OCI-LY7 (cell line): ENCODE results near the gene C2CD4D. TPM values are rescaled to one million over a fixed set of nuclear protein-coding genes. Genes with fewer than 3 reads are reported as not detected.

Source experiments
- BruUV-seq: library from RNA; stranded (reverse); fragments of 400-500 nt; replicated peaks from 2 replicates; lab custom pipeline; 2021; lab: Mats Ljungman, UMichigan
- CTCF ChIA-PET: fragments of 300-600 bp; sonication (Branson Sonifier 250); formaldehyde crosslinking; loops from one replicate; lab custom pipeline; 2022; ENCODE audit warnings: antibody characterized with exemption; ENCODE audit not compliant: unreplicated experiment; lab: Charles Lee
- POLR2A ChIA-PET: fragments of 300-600 bp; sonication (Branson Sonifier 250); formaldehyde crosslinking; loops from one replicate; lab custom pipeline; 2022; ENCODE audit warnings: antibody characterized with exemption; lab: Charles Lee
- DNase-seq: peaks from one replicate; pipeline ENCODE4 v3.0.0-alpha.2; 2015; ENCODE audit warnings: low spot score
- H2AFZ ChIP-seq: fragments of 200-600 bp; sonication (generic), shearing (Covaris generic); 2 replicates; pipeline ENCODE4 v1.6.1; 2014; ENCODE audit warnings: mild to moderate bottlenecking, antibody characterized with exemption, low read length, moderate library complexity
- H3K27ac ChIP-seq: fragments of 200-600 bp; sonication (generic); 2 replicates; pipeline ENCODE4 v1.5.1; 2014; ENCODE audit warnings: mixed run types, low read depth, mild to moderate bottlenecking, moderate library complexity, low read length, inconsistent platforms; ENCODE audit not compliant: poor library complexity, severe bottlenecking
- H3K36me3 ChIP-seq: fragments of 200-600 bp; sonication (generic); 2 replicates; pipeline ENCODE4 v1.6.1; 2014; ENCODE audit warnings: mild to moderate bottlenecking, antibody characterized with exemption, low read length, moderate library complexity, mixed read lengths; ENCODE audit not compliant: insufficient read depth
- H3K4me1 ChIP-seq: fragments of 200-600 bp; sonication (generic); 2 replicates; pipeline ENCODE4 v1.5.1; 2014; ENCODE audit warnings: mild to moderate bottlenecking, low read length; ENCODE audit not compliant: insufficient read depth, poor library complexity, severe bottlenecking
- H3K4me2 ChIP-seq: fragments of 200-600 bp; sonication (generic); 2 replicates; pipeline ENCODE4 v1.6.1; 2014; ENCODE audit warnings: mild to moderate bottlenecking, low read length
- H3K4me3 ChIP-seq: fragments of 200-600 bp; sonication (generic); 2 replicates; pipeline ENCODE4 v1.5.1; 2014; ENCODE audit warnings: mild to moderate bottlenecking, low read depth, low read length; ENCODE audit not compliant: poor library complexity, severe bottlenecking
- H3K79me2 ChIP-seq: fragments of 200-600 bp; sonication (generic); 2 replicates; pipeline ENCODE4 v1.6.1; 2016; ENCODE audit warnings: low read depth, mild to moderate bottlenecking, low read length, moderate library complexity, mixed read lengths; ENCODE audit not compliant: insufficient read depth
- H3K9me2 ChIP-seq: fragments of 200-600 bp; sonication (generic); 2 replicates; pipeline ENCODE4 v1.6.1; 2016; ENCODE audit warnings: mild to moderate bottlenecking, low read length, mixed read lengths; ENCODE audit not compliant: insufficient read depth
- H3K9me3 ChIP-seq: fragments of 200-600 bp; sonication (generic); 2 replicates; pipeline ENCODE4 v1.6.1; 2014; ENCODE audit warnings: mild to moderate bottlenecking, mixed run types, low read length, mixed read lengths
- H4K20me1 ChIP-seq: fragments of 200-600 bp; sonication (generic); 2 replicates; pipeline ENCODE4 v1.6.1; 2014; ENCODE audit warnings: mild to moderate bottlenecking, antibody characterized with exemption, low read length, moderate library complexity, mixed read lengths; ENCODE audit not compliant: insufficient read depth
- EZH2phosphoT487 ChIP-seq: fragments of 200-600 bp; sonication (generic); IDR thresholded peaks from 2 replicates; pipeline ENCODE4 v1.6.1; 2018; ENCODE audit warnings: low read depth, borderline replicate concordance, mild to moderate bottlenecking, mixed run types, antibody characterized with exemption, low read length, moderate library complexity, mixed read lengths
- intact Hi-C: fragments of 100-400 bp; cut with micrococcal nuclease; formaldehyde crosslinking; loops from one replicate; pipeline ENCODE4 v1.10.0; 2022; ENCODE audit not compliant: unreplicated experiment
- total RNA-seq, 2 experiments: library from RNA; depleted of rRNA in 1 of 2; stranded (reverse); fragments of >200 nt in 1 of 2; shearing (Covaris generic) in 1 of 2; gene quantifications; 2 replicates each; pipeline ENCODE4 v1.2.3, GENCODE V29; 2014 to 2022
- TF ChIP-seq, protein P1 (sequence below): fragments of 200-600 bp; sonication (generic); conservative IDR thresholded peaks from 2 replicates; pipeline ENCODE4 v1.5.1; 2014; ENCODE audit warnings: mild to moderate bottlenecking, antibody characterized with exemption, low read length, moderate library complexity, mixed read lengths

The C2CD4D gene
- total RNA-seq, 2 experiments from 2014 or later = not detected

DNA sequence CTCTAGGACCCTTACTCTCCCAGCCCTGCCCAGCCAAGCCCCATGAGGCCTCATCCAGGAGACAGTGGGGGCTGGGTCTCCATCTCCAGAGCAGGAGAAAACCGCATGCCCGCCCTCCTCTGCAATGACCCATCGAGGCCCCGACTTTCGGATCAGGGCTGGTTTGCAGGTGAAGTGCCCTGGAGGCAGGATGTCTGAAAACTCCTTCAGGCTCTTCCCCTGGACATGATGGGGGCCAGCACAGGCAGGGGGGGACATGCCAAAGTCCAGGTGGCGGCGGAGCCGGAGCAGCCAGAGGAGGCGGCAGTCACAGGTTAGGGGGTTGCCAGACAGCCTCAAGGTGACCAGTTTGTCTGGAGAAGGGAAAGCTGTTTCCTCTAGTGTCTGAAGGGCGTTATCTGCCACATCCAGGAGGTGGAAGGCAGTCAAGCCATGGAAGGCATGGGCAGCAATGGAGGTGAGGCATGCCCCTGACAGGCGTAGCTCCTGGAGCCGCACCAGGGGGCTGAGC, 38.3 kb downstream of the C2CD4D start:
- intact Hi-C loops = no loop called here
- no peaks in the 10 kb centered on the region for H3K9me2 ChIP-seq
- ChIA-PET CTCF (no interaction called here), POLR2A (no interaction called here)
- H3K4me3 ChIP-seq = no peak overlapping the region
- no peak for TF ChIP-seq EZH2phosphoT487
- TF ChIP-seq, protein P1, sequence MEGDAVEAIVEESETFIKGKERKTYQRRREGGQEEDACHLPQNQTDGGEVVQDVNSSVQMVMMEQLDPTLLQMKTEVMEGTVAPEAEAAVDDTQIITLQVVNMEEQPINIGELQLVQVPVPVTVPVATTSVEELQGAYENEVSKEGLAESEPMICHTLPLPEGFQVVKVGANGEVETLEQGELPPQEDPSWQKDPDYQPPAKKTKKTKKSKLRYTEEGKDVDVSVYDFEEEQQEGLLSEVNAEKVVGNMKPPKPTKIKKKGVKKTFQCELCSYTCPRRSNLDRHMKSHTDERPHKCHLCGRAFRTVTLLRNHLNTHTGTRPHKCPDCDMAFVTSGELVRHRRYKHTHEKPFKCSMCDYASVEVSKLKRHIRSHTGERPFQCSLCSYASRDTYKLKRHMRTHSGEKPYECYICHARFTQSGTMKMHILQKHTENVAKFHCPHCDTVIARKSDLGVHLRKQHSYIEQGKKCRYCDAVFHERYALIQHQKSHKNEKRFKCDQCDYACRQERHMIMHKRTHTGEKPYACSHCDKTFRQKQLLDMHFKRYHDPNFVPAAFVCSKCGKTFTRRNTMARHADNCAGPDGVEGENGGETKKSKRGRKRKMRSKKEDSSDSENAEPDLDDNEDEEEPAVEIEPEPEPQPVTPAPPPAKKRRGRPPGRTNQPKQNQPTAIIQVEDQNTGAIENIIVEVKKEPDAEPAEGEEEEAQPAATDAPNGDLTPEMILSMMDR = no peak
- no peak overlapping the region for H3K4me2 ChIP-seq
- H3K36me3 ChIP-seq = no peaks in the 10 kb centered on the region
- no TSS peak for BruUV-seq
- no peak for DNase-seq
- H3K79me2 ChIP-seq = no peaks in the 10 kb centered on the region
- no peak overlapping the region for H3K27ac ChIP-seq
- no peaks in the 10 kb centered on the region for H3K9me3 ChIP-seq
- no peak overlapping the region for H2AFZ ChIP-seq
- peaks cover 8% of the 10 kb centered on the region for H3K4me1 ChIP-seq
- H4K20me1 ChIP-seq = no peaks in the 10 kb centered on the region

DNA sequence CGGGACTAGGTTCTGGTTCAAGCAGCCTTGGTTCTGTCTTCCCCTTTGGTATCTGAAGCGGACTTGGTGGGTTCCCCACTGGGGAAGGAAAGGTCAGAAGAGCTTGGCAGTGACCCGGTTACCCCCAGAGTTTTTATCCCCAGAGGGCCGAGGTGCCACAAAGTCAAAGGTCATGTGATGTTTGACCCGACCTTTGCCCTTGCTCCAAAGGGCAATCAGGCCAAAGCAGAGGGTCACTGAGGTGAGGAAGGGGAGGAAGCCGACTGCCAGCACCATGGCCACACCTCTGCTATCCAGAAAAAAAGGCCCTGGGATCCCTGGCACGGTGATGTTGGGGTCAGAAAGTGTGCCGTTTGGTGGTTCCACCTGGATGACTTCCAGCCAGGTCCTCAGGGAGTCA, 38.8 kb downstream of the C2CD4D start:
- H3K4me3 ChIP-seq = no peak overlapping the region
- POLR2A ChIA-PET = no interaction called here
- no peak overlapping the region for H2AFZ ChIP-seq
- H3K4me2 ChIP-seq = no peak overlapping the region
- CTCF ChIA-PET = no interaction called here
- no peaks in the 10 kb centered on the region for H3K36me3 ChIP-seq
- no peak for TF ChIP-seq EZH2phosphoT487
- TF ChIP-seq, protein P1 = no peak
- peaks cover 8% of the 10 kb centered on the region for H3K4me1 ChIP-seq
- BruUV-seq = no TSS peak
- H3K9me2 ChIP-seq = no peaks in the 10 kb centered on the region
- no peaks in the 10 kb centered on the region for H3K79me2 ChIP-seq
- H4K20me1 ChIP-seq = no peaks in the 10 kb centered on the region
- no peak overlapping the region for H3K27ac ChIP-seq
- H3K9me3 ChIP-seq = no peaks in the 10 kb centered on the region
- DNase-seq = no peak
- intact Hi-C loops = no loop called here

DNA sequence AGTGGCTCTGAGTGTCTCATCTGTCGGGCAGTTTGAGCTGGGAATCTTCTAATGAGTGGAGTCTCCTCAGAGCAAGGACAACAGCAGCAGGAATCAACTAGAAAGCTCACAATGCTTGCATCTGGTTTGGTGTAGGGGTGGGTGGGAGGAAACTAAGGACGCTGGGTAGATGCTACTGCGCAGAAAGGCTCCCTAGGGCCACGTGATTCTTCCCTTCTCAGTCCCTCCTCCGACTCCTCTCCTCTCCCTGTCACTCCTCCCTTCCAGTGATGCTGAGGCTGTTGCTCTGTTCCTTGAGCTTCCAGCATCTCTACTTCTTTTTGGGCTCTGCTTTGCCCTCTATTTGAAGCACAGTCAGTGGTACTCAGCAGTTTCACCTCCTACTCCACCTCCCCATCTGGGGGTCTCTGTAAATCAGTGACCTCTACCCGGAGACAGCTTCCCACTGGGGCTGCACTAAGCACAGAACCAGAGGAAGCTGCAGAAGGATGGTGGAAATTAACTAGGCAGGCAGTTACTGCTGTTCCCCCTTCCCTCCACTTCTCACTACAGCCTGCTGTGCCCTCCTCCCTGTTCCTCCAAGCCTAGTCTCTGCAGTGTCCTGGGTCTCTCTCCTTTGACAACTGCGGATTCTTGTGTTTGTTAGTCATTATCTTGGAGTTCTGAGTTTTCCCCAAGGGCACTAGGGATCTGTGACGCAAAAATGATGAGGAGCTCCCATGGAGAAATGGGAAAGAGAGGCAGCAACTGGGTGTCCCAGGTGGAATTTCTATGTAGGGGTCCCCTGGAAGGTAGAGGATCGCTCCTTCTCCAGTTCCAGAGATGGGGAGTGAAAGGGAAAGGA, 40.2 kb downstream of the C2CD4D start:
- BruUV-seq = no TSS peak
- peaks cover 5% of the 10 kb centered on the region for H3K4me1 ChIP-seq
- no peak overlapping the region for H2AFZ ChIP-seq
- intact Hi-C loops = loop anchor here (10.0 kb wide), 1 partner anchor 105 kb away; the partner anchor contains the start of gene THEM4
- H3K4me3 ChIP-seq = no peak overlapping the region
- no peaks in the 10 kb centered on the region for H3K9me2 ChIP-seq
- H3K27ac ChIP-seq = no peak overlapping the region
- ChIA-PET POLR2A (interaction anchor here (0.6 to 1.4 kb wide), 2 partner anchors 14 to 232 kb away, joined by 3 read pairs; no protein-coding TSS in a partner anchor), CTCF (no interaction called here)
- TF ChIP-seq, protein P1 = no peak
- no peak for TF ChIP-seq EZH2phosphoT487
- no peaks in the 10 kb centered on the region for H4K20me1 ChIP-seq
- no peaks in the 10 kb centered on the region for H3K9me3 ChIP-seq
- H3K36me3 ChIP-seq = no peaks in the 10 kb centered on the region
- H3K4me2 ChIP-seq = no peak overlapping the region
- H3K79me2 ChIP-seq = no peaks in the 10 kb centered on the region
- DNase-seq = no peak
